ENCODE data around the gene ANKH.
A peak's percentile ranks its signal among the peaks of the same experiment; 100 is the strongest.

Gene ANKH

GRCh38 chr5:14664270-14665100, 207.1 kb downstream of the ANKH start, which contains the start of gene OTULIN:
Gene OTULIN, plus strand, starts transcription at chr5:14664718. Its CDS starts 108 bp downstream, at chr5:14664826.
- peak; percentile 100 for DNase-seq (ENCODE audit: low spot score)

- peak; percentile 43 for DNase-seq (ENCODE audit: low spot score)
These were observed 207.8 kb downstream of the ANKH start for GRCh38 chr5:14663734-14664269.

- DNase-seq (ENCODE audit: low spot score): no peak
These were observed 208.8 kb downstream of the ANKH start for GRCh38 chr5:14662721-14663260.

DNA sequence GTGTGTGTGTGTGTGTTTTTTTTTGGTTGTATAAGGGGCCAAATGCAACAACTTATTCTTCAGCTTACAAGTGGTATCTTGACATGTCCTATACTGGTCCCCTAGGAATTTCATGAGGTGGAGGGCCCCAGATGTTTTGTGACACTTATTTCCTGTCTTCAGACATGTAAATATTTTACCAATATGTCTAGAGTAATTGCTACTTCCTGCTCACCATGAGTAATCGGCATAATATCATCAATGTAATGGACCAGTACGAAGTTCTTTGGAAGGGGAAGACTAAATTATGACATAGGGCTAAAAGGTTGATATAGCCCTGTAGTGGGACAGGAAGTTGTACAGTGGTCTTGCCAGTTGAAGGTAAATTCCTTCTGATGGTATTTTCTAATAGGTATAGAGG, 210.7 kb downstream of the ANKH start:
- DNase-seq (ENCODE audit: low spot score): no peak

GRCh38 chr5:14659821-14660607, 211.6 kb downstream of the ANKH start:
- peak; percentile 43 for DNase-seq (ENCODE audit: low spot score)

- DNase-seq (ENCODE audit: low spot score): no peak
These were observed 214.7 kb downstream of the ANKH start for GRCh38 chr5:14656898-14657297.

- no peak for DNase-seq (ENCODE audit: low spot score)
These were observed 216.3 kb downstream of the ANKH start for GRCh38 chr5:14655146-14655741.
